HUES48 (cell line): ENCODE results near the gene EXD3.

Experiments used
- H3K27ac ChIP-seq: one replicate; pipeline ENCODE4 v1.7.0; 2013; ENCODE audit warnings: low read depth, low read length, inconsistent platforms
- H3K27me3 ChIP-seq: 2 replicates; pipeline ENCODE4 v1.6.1; 2013; ENCODE audit warnings: mild to moderate bottlenecking, low read length; ENCODE audit not compliant: control insufficient read depth, insufficient read depth
- H3K36me3 ChIP-seq: 2 replicates; pipeline ENCODE4 v1.6.1; 2013; ENCODE audit warnings: low read length; ENCODE audit not compliant: control insufficient read depth, insufficient read depth
- H3K4me1 ChIP-seq: 2 replicates; pipeline ENCODE4 v1.6.1; 2013; ENCODE audit warnings: mild to moderate bottlenecking, low read length; ENCODE audit not compliant: control insufficient read depth, insufficient read depth
- H3K4me3 ChIP-seq: 2 replicates; pipeline ENCODE4 v1.5.1; 2013; ENCODE audit warnings: mild to moderate bottlenecking, low read depth, low read length
- H3K9ac ChIP-seq: 2 replicates; pipeline ENCODE4 v1.6.1; 2013; ENCODE audit warnings: mild to moderate bottlenecking, low read depth, low read length, moderate library complexity
- H3K9me3 ChIP-seq: 2 replicates; pipeline ENCODE4 v1.6.1; 2013; ENCODE audit warnings: low read length; ENCODE audit not compliant: control insufficient read depth, insufficient read depth

EXD3 gene

DNA sequence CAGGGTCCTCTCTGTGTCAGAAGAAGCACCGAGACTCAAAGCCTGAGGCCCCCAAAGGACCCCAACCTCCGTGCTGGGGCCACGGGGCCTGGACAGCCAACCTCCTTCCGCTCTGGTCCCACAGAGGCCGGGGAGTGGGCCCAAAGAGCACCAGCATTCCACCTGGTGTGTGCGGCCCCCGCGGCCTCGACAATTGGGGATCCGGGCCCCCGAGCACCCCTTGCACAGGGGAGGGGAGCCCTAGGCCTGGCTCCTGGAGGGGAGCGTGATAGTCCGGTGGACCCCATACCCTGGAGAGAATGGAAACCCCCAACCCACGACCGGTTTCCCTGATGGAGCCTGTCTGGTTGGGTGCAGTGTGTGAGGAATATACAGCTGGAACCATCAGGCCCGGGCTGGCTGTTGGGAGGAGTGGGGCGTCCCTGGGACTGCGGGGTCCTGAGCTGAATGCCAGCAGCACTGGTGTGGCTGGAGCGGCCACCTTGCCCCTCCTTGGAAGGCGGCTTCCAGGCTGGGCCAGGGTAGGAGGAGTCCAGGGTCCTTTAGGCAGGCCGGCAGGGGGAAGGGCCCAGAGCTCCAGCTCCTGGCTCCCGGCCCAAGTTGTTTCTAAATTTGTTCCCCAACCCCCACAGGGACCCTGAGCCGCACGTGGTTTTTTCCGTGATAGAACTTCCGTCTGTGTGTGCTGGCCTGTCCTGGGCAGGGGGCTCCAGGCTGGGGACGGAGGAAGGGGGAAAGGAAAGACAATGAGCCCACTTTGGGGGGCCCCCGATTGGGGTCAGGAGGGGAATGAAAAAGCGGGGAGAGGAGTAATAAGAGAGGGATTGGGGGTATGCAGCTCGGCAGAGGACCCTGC lies 146.3 kb downstream of the EXD3 start:
- peaks cover 17% of the 10 kb centered on the region; the same call in 1 of the 2 replicates for H3K27me3 ChIP-seq
- no peaks in the 10 kb centered on the region for H3K9me3 ChIP-seq
- H3K4me3 ChIP-seq = peak overlapping the region; percentile 54; the same call in 1 of the 2 replicates
- peak overlapping the region; percentile 91 for H3K27ac ChIP-seq
- H3K9ac ChIP-seq = peak overlapping the region; percentile 11; the same call in 1 of the 2 replicates
- H3K4me1 ChIP-seq = peaks cover 19% of the 10 kb centered on the region
- H3K36me3 ChIP-seq = peaks cover 18% of the 10 kb centered on the region

DNA sequence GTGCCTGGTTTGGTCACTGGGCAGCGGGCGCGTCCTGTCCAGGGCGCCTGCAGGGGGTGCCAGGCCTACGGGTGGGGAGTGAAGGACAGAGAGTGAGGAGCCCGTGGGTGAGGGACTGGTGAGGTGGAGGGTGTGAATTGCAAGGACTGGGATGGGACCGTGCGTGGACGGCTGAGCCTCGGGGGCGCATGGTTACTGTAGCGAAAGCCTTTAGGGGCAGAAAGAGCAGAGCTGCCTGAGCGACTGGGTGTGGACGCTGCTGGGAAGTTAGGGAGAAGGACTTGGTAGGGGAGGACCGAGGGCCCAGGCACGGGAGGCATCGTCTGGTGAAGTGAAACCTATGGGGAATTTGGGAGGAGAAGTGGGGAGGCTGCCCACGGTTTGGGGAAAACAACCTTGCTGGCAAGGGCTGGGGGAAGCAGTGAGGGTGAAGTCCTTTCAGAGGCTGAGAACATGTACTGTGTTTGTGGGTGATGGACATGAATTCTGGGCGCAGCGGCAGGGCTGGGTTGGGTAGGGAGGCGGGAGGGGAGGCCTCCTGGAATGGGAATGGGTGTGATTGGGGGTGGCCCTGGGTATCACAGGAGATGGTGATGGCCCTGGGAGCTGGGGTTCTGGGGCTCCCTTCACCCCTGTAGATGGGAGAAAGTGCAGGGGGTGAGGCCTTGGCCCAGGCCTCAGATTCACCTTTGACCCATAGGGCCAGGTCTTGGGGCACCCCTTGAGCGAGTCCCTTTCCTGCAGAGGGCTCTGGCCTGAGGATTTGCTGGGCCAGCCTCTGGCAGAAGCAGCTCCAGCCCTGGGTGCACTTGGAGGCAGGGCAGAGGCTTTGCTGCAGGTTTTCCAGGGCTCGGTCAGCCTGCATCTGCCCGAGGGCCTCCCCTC lies 147.1 kb downstream of the EXD3 start:
- Histone ChIP-seq H3K36me3 (peaks cover 21% of the 10 kb centered on the region), H3K9me3 (no peaks in the 10 kb centered on the region), H3K9ac (no peak overlapping the region), H3K27ac (peak overlapping the region; percentile 91), H3K27me3 (peaks cover 10% of the 10 kb centered on the region; the same call in 1 of the 2 replicates), H3K4me1 (peaks cover 19% of the 10 kb centered on the region), H3K4me3 (no peak overlapping the region)

DNA sequence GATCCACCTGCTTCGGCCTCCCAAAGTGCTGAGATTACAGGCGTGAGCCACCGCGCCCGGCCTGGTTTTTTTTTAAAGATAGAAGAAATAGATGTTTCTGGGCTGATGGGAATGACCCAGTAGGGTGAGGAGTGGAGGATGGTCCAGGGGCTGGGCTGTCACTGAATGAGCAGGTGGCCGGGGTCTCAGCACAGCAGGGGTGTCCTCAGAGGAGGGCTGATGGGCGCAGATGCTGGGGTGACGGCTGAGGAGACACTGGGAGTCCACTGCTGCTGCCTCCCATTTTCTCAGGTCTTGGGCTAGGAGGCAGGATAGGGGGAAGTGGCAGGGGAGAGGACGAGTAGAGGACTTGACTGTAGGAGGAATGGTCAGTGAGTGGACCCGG lies 147.8 kb downstream of the EXD3 start:
- Histone ChIP-seq H3K4me1 (peaks cover 19% of the 10 kb centered on the region), H3K9me3 (no peaks in the 10 kb centered on the region), H3K27ac (no peak overlapping the region), H3K36me3 (peaks cover 22% of the 10 kb centered on the region), H3K27me3 (peaks cover 10% of the 10 kb centered on the region; the same call in 1 of the 2 replicates), H3K9ac (no peak overlapping the region), H3K4me3 (no peak overlapping the region)

DNA sequence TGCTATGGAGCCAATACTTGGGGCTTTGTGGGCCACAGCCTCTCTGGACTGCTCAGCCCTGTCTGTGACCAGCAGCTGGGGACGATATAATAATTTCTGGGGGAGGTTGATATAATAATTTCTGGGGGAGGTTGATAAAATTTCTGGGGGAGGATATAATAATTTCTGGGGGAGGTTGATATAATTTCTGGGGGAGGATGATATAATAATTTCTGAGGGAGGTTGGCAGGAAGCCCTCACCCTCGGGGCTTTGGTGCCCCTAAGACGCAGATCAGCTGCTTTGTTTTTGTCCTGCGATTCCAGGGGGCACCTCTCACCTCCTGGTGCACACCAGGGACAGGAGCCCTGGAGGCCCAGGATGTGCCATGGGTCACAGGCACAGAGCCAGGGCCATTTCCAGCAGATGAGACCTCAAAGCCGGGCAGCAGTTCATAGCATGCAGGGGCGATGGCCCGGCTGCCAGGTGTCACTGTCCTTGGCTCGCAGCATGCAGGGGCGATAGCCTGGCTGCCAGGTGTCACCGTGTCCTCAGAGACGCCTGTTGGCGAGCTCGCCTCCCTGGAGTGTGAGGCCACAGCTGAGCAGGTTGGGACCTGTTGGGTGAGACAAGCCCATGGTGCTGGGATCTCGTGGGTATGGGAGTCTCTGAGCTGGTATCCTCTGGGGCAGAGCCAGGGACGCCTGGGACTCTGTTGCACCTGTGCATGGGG lies 149.2 kb downstream of the EXD3 start:
- Histone ChIP-seq H3K4me3 (no peak overlapping the region), H3K9me3 (no peaks in the 10 kb centered on the region), H3K9ac (no peak overlapping the region), H3K36me3 (peaks cover 32% of the 10 kb centered on the region), H3K27me3 (peaks cover 4% of the 10 kb centered on the region; the same call in 1 of the 2 replicates), H3K27ac (no peak overlapping the region), H3K4me1 (peaks cover 19% of the 10 kb centered on the region)

DNA sequence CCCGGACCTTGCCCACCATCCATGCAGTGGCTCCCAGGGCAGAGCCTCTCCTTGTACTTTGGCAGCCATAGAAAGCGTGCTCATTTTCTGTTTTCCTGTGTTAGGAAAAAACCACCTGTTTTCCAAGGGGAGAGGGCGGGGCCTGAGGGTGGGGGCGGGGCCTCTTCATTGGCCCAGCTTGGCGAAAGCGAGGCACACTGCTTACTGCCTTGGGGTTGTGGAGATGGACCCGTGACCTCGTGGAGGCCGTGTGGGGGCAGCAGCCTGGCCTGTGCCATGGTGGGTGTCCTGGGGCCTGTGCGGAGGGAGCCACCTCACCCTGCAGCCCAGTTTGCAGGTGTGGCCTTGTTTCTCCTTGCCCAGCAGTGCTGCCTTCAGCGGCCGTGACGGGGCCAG lies 149.9 kb downstream of the EXD3 start:
- no peak overlapping the region for H3K27ac ChIP-seq
- H3K4me3 ChIP-seq = no peak overlapping the region
- H3K9me3 ChIP-seq = no peaks in the 10 kb centered on the region
- no peaks in the 10 kb centered on the region for H3K27me3 ChIP-seq
- H3K4me1 ChIP-seq = peaks cover 19% of the 10 kb centered on the region
- peaks cover 37% of the 10 kb centered on the region for H3K36me3 ChIP-seq
- H3K9ac ChIP-seq = no peak overlapping the region

DNA sequence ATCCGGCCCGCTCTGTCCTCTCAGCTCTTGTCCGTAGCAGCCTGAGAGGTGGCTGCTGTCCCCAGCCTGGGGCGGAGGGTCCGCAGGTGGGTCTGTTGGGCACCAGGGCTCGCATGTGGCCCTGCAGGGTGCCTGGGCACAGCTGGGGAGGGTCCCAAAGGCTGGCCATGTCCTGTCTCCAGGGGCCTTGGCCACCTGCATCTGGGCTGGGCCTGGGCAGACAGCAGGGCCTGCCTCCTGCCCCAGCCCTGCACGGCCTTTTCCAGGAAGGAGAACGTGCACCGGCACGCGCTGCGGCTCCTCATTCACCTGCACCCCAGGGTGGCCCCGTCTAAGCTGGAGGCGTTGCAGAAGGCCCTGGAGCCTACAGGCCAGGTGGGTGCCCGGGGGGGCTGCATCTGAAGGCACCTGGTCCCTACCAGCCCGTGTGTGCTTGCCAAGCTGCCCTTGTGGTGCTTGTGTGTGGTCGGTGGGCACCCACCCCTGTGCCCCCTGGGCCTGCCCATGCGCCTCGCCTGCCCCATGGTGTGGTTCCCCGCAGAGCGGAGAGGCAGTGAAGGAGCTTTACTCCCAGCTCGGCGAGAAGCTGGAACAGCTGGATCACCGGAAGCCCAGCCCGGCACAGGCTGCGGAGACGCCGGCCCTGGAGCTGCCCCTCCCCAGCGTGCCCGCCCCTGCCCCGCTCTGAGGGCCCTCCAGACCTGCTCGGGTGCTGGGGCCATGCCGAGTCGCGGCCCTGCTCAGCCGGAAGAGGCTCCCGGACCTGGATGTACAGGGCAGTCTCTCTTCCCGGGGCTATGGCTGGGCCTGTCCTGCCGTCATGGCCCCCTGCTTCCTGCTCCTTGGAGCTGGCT lies 150.5 kb downstream of the EXD3 start:
- Histone ChIP-seq H3K36me3 (peaks cover 43% of the 10 kb centered on the region), H3K27me3 (no peaks in the 10 kb centered on the region), H3K4me1 (peaks cover 15% of the 10 kb centered on the region), H3K9ac (no peak overlapping the region), H3K4me3 (no peak overlapping the region), H3K9me3 (no peaks in the 10 kb centered on the region), H3K27ac (no peak overlapping the region)

DNA sequence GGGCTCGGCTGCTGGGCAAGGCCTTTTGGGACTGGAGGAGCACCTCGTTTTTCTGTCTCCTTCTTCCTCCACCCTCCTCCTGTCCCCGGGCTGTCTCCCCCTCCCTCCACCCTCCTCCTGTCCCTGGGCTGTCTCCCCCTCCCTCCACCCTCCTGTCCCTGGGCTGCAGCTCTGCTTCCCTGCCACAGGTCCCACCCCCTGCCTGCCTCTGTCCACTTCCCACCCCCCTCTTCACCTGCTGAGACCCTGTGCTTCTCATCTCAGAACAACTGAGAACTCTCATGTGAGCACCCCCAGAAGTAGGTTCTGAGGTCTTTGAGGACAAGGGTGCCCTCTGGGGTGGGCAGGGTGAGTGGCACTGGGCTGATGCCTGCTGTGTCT lies 151.3 kb downstream of the EXD3 start:
- no peaks in the 10 kb centered on the region for H3K9me3 ChIP-seq
- H3K27ac ChIP-seq = no peak overlapping the region
- H3K4me1 ChIP-seq = peaks cover 7% of the 10 kb centered on the region; the same call in 1 of the 2 replicates
- peaks cover 50% of the 10 kb centered on the region for H3K36me3 ChIP-seq
- no peak overlapping the region for H3K9ac ChIP-seq
- H3K27me3 ChIP-seq = no peaks in the 10 kb centered on the region
- no peak overlapping the region for H3K4me3 ChIP-seq

DNA sequence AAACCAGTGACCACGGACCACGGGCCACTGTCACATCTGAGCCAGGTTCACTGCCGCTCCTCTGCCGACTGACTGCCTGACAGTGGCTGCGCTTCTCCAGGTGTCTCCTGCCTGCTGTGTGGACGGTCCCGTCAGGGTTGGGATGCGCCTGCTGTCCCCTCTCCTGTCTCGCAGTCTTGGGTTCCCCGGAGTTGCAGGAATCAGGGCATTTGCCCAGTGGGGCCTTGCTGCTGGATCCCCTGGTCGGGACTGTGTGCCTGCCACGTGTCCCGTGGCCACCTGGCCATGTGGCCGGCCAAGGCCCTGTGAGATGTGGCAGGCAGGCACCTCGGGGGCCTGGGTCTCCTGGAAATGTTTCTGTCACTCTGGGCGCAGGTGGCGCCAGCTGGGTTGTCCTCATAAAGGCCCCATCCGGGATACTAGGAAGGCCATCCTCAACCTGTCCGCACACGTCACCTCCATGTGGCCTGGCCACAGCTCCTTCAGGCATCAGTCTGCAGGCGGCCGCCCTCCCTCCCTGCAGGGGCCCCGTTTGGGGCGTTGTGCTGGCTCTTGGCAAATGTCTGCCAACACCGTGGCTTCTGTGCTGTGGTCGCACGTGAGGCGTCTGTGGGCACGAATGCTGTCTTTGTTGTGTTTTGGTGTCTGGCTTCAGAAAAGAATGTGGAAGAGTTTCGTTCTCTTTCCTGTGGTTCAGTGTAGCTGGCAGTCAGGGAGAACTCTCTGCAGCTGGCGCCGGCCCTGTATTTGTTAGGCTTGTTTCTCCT lies 151.8 kb downstream of the EXD3 start:
- H3K4me1 ChIP-seq = peaks cover 2% of the 10 kb centered on the region; the same call in 1 of the 2 replicates
- no peak overlapping the region for H3K9ac ChIP-seq
- H3K36me3 ChIP-seq = peaks cover 54% of the 10 kb centered on the region
- H3K27ac ChIP-seq = no peak overlapping the region
- no peaks in the 10 kb centered on the region for H3K9me3 ChIP-seq
- no peaks in the 10 kb centered on the region for H3K27me3 ChIP-seq
- no peak overlapping the region for H3K4me3 ChIP-seq

DNA sequence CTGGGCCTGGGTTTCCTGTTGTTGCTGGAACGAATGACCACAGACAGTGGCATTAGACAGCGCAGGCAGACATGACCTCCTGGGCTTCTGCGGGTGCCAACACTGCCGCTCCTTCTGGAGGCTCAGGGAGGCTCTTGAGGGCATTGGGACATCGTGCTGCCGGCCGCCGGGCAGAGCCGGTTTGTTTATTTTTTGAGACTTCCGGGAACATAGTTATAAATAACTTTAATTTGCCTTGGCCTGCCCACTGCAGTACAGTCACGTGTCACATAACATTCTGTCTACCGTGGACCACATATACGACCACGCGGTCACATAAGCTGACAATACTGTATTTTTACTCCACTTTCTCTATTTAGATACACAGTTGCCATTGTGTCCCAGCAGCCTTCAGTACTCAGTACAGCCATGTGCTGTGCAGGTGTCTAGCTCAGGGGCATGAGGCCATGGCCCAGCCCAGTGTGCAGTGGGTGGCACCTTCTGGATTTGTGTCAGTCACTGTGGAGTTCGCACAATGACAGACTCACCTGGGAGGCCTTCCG lies 153.7 kb downstream of the EXD3 start:
- H3K4me1 ChIP-seq = no peaks in the 10 kb centered on the region
- H3K9me3 ChIP-seq = no peaks in the 10 kb centered on the region
- H3K36me3 ChIP-seq = peaks cover 69% of the 10 kb centered on the region
- H3K9ac ChIP-seq = no peak overlapping the region
- no peaks in the 10 kb centered on the region for H3K27me3 ChIP-seq
- no peak overlapping the region for H3K4me3 ChIP-seq
- no peak overlapping the region for H3K27ac ChIP-seq
